Cardiac fibroblast (primary cell): Measurements from ENCODE around the gene MYOZ2.

ENCODE experiments used
- DNase-seq, 2 donors: peaks; one replicate each; pipeline versions ENCODE4 v3.0.0 to v3.0.0-alpha.2; 2010; ENCODE audit warnings: low read depth in 2 of 2
- H3K4me3 ChIP-seq, 2 donors: replicated peaks in 1 of 2; 1 replicate in 1 of 2; 2 replicates in 1 of 2; pipeline ENCODE4 v1.5.1; 2011; ENCODE audit warnings: low read depth in 2 of 2, low read length in 2 of 2, mild to moderate bottlenecking in 2 of 2, moderate library complexity in 1 of 2
- TF ChIP-seq, protein P1 (sequence below): IDR thresholded peaks from one replicate; pipeline ENCODE4 v1.5.1; 2011; ENCODE audit warnings: low read depth, mild to moderate bottlenecking, low read length, inconsistent platforms

Gene MYOZ2

DNA sequence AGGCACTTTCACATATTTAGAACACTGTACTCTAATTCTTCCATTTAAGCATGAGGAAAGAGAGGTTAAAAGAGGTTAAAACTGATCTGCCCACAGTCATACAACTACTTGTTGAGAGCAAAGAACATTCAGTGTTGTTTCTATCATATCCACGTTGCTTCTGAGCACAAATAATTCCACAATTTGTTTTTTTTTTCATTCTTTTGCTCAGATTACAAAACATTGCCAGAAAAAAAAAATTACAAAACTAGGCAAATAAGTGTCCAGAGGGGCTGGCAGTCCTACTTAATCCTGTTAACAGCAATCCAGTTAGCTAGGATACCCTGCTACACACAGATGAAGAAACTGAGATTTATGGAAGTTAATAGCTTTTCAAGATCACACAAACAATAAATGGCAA is 70.5 kb downstream of the MYOZ2 start:
- TF ChIP-seq, protein P1, sequence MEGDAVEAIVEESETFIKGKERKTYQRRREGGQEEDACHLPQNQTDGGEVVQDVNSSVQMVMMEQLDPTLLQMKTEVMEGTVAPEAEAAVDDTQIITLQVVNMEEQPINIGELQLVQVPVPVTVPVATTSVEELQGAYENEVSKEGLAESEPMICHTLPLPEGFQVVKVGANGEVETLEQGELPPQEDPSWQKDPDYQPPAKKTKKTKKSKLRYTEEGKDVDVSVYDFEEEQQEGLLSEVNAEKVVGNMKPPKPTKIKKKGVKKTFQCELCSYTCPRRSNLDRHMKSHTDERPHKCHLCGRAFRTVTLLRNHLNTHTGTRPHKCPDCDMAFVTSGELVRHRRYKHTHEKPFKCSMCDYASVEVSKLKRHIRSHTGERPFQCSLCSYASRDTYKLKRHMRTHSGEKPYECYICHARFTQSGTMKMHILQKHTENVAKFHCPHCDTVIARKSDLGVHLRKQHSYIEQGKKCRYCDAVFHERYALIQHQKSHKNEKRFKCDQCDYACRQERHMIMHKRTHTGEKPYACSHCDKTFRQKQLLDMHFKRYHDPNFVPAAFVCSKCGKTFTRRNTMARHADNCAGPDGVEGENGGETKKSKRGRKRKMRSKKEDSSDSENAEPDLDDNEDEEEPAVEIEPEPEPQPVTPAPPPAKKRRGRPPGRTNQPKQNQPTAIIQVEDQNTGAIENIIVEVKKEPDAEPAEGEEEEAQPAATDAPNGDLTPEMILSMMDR, result no peak
- no peak overlapping the region for H3K4me3 ChIP-seq
- DNase-seq, result peak in 1 of 2 donors; percentile 32

DNA sequence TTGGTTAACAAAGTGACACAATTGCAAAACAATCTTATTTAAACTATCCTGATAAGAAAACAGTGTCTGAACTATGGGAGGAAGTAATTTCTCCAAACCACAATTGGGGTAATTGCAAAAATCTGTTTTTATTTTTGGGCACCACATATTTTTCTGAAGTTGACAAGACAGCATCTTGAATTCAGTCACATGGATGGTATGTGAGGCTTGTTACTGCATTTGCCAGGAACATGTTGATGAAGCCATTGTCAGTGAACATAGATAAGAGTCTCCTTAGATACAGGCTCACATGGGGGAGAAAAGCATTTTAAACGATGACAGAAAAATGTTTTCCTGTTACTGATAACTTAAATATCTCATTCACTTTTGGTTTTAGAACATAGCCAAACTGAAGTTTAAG is 71.4 kb downstream of the MYOZ2 start:
- TF ChIP-seq, protein P1, result no peak
- H3K4me3 ChIP-seq, result no peak overlapping the region
- peak; percentile 51 to 82 for DNase-seq

DNA sequence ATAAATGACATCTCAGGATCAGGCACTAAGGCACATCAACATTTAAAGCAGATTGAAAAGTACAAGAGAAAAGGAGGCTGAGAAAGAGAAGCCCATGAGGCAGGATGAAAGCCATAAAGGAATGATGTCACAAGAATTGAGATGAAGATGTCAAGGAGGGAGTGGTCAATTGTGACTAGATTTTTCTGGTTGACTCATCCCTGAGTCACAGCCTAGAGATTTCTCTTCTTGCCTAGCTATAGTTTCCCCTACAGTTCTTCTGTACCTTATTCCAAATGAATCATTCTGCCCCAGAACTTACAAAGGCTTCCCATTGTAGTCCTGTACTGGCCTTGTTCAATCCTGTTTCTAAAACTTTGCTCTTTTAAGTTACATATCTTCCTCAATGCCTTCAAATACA is 73.4 kb downstream of the MYOZ2 start:
- peak; percentile 85 to 98 for DNase-seq
- TF ChIP-seq, protein P1, result no peak
- no peak overlapping the region for H3K4me3 ChIP-seq

DNA sequence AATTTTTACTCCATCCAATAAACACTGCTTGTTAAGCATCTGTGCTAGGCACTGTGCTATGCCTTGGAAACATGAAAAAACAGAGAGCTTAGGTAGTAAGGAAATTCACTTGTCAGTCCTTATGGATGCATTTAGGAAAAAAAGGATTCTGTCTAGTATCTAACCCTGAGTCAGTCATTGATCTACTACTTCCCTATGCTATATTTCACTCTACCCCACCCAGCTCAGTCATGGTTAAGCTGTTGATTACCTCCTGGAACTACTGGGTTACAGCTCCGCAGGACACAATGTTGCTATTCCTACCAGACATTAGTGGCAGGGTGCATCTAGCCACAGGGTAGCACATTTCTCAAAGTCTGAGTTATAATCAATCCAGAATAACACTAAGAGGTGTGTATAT is 74.0 kb downstream of the MYOZ2 start:
- TF ChIP-seq, protein P1, result no peak
- DNase-seq, result no peak
- no peak overlapping the region for H3K4me3 ChIP-seq

DNA sequence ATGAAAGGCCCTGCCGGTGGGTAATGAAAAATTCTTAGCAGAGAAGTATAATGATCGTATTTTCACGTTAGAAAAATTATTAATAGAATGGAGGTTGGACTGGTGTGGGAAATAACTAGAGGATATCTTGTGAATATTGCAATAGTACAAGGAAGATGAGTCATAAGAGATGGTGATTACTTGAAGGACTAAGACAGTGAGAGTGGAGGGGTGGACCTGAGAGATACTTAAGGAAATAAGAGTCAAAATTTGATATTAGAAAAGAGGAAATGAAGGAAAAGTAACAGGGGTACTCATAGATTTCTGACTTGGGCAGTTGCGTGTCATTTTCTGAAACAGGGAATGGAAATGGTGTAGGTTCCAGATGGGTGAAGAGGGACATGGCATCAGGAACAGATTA is 75.1 kb downstream of the MYOZ2 start:
- peak; percentile 48 to 69 for DNase-seq
- TF ChIP-seq, protein P1, result no peak
- H3K4me3 ChIP-seq, result no peak overlapping the region

DNA sequence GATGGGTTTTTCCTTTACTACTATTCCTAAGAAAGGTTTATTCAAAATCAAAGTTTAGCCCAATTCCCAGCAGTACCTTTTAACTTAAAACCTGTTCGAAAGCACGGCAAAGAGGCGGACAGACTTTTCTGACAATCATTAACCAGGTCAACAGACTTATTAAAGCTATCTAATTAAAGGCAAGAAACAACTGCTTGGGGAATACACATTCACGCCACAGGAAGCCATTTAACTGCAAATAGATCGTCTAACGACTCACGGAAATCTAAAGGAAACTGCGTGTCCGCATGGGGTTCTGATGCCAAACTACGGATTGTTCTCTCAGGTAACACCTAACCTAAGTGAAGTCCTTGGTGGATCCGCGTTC is 76.2 kb downstream of the MYOZ2 start:
- no peak for DNase-seq
- TF ChIP-seq, protein P1, result no peak
- H3K4me3 ChIP-seq, result peak overlapping the region; percentile 88 to 93

DNA sequence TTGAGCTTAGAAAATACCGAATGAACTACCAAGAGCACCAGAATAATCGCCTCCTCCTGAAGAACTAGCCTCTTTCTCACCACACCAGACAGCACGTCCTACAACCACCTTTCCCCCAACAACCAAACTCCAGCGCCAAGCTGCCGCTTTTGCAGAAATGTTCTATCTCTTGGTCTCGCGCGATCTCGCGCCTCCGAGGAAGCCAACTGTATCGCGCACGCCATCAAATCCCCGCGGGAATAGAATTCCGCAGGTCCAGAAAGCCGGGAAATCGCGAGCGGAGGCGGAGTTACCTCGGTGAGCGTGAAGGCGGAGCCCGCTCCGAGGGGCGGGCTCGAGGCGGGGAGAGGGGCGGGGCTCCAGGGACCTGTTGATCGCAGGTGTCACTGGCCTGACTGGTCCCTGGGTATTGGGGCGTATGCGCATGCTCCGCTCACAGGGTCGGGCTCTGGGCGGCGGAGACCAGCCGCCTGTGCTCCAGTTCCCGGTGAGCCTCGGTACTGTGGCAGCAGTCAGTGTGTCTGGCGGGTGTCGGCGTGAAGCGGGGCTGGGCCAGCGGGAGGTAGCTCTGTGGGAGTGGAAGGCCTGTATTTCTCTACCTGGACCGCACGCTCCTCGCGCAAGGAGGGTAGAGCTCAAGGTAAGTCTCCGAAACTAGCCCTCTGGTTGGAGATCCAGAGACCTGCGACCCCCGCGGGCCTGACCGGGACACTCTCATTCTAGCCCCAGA is 76.8 kb downstream of the MYOZ2 start, which contains the start of gene USP53:
Gene USP53, plus strand, starts transcription at position 480 of the 730 bp plus-strand sequence. CDS start 27,047 bp downstream, outside the sequence.
- peak; percentile 98 to 99 for DNase-seq
- TF ChIP-seq, protein P1, result no peak
- H3K4me3 ChIP-seq, result peak within 1 kb of the TSS; percentile 88 to 93
